GM19351 (cell line): ENCODE measurements around the gene LRP1.

Source experiments
- ATAC-seq: cut with Tn5 transposase; IDR thresholded peaks from one replicate; pipeline ENCODE4 v1.9.1; 2021; ENCODE audit warnings: mild to moderate bottlenecking, moderate library complexity; ENCODE audit not compliant: unreplicated experiment

LRP1 gene

DNA sequence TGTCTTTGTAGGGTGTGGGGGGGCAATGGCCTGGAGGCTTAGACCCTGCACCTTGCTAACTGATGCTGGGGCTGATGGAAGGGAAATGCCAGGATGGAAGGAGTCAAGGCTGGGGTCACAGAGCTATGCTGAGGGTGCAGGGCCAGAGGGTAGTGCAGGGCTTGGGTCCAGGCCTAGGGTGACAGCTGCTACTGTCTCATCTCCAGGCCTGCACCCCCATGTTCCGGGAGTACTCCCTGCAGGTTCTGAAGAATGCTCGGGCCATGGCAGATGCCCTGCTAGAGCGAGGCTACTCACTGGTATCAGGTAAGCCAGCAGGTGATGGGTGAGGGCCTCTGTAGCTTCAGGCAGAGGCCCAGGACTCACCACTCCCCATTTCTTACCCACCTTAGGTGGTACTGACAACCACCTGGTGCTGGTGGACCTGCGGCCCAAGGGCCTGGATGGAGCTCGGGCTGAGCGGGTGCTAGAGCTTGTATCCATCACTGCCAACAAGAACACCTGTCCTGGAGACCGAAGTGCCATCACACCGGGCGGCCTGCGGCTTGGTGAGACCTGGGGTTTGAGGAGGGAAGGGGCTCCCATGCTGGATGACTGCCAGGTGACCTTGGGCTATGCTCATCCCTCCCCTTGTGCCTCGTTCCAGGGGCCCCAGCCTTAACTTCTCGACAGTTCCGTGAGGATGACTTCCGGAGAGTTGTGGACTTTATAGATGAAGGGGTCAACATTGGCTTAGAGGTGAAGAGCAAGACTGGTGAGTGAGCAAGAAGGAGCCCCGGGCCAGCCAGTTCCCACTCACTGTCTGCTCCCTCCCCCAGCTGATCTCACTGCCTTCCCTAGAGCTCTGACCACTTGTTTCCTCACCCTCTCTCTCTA is 105.3 kb downstream of the LRP1 start:
- ATAC-seq, result no peak

DNA sequence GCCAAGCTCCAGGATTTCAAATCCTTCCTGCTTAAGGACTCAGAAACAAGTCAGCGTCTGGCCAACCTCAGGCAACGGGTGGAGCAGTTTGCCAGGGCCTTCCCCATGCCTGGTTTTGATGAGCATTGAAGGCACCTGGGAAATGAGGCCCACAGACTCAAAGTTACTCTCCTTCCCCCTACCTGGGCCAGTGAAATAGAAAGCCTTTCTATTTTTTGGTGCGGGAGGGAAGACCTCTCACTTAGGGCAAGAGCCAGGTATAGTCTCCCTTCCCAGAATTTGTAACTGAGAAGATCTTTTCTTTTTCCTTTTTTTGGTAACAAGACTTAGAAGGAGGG is 105.9 kb downstream of the LRP1 start:
- no peak for ATAC-seq

DNA sequence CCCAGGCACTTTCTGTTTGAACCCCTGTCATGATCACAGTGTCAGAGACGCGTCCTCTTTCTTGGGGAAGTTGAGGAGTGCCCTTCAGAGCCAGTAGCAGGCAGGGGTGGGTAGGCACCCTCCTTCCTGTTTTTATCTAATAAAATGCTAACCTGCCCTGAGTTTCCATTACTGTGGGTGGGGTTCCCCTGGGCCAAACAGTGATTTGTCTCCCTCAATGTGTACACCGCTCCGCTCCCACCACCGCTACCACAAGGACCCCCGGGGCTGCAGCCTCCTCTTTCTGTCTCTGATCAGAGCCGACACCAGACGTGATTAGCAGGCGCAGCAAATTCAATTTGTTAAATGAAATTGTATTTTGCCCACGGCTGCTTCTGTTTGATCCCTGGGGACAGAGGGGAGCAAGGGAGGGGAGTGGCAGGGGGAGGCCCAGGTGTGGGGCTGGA is 106.3 kb downstream of the LRP1 start:
- ATAC-seq, result no peak

DNA sequence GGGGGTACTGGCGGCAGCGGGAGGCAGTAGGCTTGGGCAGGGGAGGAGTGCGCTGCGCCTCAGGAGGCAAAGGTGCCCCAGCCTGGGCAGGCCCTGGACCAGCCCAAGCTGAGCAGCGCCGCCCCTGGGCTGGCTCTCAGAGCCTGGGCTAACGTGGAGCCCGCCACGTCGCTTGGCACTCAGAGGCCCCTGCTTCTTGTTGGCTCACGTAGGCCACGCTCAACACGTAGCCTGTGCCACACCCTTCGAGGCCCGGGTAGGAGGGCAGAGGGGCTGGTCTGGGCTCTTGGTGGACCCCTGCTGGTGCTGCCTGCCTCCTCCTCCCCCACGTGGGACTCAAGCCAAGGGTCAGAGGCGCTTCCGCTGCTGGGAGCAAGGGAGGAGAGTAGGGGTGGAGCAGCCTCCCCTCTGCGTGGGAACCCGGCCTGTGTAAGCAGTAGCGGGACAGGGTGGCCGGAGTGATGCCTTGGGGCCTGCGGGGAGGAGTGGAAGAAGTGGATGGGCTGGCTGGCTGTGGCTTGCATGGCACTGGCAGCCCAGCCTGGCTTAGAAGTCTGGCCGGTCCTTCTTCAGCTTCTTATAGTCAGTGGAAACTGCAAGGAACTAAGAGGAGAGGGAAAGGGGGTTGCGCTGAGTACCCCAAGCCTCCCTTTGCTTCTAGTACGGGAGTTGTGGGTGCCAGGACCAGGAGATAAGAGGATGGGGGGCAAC is 106.9 kb downstream of the LRP1 start:
- no peak for ATAC-seq

DNA sequence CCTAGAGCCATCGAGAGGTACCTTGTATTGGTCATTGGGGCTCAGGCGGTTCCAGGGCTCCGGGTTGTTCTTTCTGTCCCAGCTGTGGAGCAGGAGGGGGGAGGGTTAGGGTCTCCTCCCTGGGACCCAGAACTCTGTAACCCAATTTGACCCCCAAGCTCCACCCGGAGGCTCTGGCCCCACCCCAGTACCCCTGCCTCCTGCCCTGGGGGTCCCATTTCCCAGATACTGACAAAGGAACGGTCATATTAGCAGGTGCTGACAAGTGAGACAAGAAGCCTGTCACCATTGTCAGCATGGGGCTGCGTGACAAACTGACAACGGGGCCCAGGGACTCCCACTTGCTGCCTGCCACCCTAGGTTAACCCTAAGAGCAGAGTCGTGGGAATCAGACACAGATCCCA is 107.4 kb downstream of the LRP1 start:
- no peak for ATAC-seq

DNA sequence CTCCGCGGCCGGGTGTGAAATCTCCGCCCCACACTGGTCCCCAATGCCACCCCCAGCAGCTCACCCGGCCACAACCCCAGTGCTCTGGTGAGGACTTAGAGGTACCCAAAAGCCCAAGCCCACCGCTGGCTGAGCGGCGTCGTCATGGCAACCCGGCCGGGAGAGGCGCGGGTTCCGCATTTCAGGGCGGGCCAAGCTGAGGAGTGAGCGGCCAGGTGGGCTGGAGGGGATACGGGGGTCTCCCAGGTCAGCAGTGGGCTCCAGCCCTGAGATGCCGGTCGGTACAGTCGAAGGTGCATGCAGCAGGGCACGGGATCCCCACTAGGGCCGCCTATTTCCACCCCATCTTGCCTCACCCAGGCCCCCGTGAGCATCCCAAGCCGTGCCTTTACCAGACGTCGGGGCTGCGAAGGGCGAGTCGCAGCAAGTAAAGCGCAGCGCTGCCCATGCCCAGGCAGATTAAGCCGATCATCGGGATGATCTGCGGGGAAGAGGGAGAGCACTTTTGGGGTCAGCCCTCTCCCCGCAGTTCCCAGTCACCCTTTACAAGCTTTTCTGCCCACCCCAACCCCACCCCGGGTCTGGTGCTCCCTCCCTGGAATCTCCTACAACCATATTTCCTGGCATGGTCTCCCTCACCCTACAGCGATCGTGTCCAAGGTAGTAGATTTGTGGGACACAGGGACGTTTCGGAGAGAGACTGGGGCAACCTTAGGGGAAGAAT is 108.1 kb downstream of the LRP1 start:
- no peak for ATAC-seq

DNA sequence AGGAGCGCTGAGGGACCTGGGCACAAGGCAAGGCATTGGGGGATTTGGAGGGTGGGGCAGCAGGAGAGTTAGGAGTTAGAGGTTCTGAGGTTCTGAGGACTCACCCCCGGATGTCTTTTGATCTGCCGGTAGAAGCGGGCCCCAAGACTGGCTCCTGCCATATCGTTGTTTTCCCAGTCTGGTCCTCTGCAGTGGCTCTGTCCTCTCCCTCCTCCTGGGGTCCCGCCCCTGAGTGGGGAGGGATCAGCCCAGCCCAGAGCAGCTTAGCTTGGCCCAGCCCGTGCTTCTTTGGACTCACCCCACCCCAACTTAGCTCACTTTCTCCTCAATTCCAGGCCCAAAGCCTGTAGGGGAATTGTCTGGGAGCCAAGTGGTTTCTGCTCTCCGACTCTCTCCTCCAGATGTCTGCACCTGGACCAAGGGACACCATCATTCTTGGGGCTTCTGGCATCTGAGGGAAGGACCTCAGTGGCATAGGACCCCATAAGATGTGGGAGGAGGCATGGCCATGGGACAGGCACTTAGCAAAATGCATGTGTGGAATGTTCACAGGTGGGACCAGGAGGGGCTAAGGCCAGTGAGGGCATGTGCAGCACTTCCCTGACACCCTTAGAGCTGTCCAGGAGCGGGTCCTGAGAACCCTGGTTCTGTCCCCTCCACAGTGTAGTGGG is 108.8 kb downstream of the LRP1 start:
- no peak for ATAC-seq

DNA sequence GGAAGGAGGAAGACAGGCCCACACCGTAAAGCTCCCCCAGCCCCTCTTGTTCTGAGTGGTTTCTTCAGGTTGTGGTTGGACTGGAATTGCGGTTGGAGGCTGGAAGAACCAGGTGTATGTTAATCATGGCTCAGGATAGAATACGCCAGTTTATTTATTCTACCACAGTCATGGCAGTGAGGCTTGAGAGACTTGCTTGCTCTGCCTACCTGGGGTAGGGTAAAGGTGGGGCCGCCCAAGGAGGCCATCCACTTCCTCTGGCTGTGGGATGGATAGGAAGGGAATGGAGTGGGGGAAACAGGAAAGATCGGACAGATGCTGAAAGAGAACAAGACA is 109.3 kb downstream of the LRP1 start:
- no peak for ATAC-seq

DNA sequence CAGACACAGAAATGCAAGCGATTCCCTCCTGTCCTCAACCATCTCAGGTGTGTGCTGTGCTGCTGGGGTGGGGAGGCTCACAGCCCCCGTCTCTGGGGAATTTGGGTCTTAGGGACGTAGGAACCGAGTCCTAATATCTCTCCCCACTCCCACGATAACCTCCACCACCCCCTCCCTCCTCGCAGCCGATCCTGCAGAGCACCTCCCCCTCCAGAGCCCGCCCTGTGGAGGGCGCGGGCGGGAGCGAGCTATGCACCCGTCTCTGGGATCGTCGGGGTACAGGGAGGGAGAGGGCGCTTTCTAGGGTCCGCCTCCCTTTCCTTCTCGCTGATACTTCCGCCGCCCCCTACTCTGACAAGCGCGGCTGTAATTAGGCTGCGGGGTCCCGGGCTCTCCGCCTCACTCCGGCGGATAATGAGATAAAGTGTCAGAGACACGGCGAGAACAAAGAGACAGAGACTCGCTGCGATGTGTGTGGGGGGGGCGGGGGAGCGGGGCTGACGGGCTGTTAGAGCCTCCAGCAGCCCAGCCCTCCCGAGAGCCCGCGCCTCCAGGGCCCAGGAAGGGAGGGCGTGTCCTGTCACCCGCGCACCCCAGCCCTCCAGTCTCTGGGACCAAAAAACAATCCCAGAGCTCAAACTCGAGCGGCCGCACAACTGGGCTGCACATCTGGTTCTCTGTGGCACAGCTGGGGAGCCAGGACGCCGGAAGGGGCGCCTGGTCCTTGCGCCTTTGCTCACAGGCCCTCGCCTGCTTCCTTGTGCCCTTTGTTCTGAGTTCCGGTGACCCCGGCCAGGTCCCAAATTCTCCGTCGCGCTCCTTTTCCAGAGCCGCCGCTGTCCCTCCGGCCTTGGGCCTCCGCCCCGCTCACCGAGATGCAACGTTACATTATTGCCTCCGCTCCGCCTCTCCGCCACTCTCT is 109.9 kb downstream of the LRP1 start:
- no peak for ATAC-seq

DNA sequence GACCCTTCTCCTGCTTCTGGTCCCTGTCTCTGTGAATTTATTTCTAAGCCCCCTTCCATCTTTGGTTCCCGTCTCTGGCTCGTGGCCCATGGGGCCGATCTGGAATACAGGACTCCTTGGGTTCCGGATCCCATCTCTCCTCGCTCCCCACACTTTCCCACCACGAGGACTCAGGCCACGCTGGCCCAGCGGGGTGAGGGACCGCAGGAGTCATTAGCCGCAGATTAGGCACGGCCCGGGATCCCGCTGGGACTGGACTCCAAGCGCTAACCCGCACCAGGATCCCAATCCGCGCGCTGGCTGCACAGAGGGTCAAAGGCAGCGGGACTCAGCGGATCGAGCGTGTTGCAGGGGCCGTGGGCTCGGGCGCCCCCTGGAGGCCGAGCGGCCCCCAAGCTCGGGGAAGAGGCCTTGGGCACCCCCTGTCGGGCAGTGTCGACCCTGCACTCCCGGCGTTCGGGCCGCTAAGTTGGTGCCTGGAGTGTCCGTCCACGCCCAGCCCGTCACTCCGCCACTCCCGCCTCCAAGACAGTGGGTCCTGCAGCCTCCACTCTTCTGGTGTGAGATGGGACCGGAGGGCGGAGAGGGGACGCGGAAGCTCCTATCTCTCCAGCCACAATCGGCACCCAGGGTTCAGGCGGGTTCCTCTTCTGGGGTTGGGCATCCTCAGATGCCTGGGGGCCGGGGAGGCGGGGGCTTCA is 110.7 kb downstream of the LRP1 start:
- ATAC-seq, result peak; percentile 61

DNA sequence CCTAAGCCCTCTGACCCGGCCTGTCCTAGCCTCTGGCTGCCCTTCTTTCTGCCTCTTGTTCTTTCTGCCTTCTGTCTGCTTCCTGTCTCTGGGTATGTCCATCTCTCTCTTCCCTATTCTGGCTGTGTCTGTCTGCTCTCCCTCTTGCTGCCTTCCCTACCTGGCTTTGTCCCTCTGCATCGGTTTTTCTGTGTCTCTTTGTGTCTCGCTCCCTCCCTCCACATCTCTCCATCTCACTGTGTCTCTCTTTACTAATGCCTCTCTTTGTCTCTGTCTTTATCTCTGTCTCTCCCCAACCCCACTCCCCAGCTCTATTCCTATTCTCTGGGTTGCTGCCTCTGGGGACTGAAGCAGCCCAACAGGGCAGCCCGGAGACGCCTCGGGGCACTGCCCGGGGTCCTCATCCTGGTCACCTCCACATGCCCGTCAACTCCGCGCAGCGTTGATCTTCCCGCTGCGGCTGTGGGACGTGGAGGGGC is 111.3 kb downstream of the LRP1 start:
- ATAC-seq, result no peak

DNA sequence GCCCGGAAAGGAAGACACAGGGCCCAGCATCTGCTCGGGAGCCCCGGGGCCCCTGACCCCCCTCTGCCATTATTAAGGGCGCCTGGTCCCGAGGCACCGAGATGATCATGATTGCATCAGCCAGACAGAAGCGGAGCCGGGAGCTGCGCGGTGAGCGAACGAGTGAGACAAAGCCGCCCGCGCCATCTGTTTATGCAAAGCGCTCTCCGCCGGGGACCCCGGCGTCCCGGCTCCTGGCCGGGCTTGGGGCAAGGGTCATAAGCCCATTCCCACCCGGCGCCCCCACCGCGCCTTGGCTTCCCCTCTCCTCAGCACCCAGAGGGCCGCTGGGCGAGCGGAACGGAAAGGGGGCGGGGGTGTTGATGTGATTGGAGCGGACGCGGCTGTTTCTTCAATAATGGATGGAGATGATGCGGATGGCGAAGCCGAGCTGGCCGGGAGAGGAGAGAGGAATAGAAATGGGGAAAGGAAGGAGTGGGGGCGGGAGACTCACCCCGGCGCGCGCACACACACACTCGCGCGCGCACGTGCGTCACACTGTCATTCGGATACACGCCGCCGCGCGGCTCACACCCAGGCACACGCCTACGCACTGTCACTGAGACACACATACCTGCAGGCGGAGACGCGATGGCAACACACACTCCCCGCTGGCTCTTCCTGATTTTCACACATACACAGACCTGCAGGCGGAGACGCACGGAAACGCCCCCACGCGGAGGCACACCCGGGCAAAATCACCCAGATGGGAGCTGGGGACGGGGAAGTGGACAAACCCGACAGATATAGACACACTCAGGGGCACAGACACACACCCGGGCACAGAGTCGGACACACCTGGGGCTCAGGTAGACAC is 112.0 kb downstream of the LRP1 start:
- peak; percentile 24 for ATAC-seq

DNA sequence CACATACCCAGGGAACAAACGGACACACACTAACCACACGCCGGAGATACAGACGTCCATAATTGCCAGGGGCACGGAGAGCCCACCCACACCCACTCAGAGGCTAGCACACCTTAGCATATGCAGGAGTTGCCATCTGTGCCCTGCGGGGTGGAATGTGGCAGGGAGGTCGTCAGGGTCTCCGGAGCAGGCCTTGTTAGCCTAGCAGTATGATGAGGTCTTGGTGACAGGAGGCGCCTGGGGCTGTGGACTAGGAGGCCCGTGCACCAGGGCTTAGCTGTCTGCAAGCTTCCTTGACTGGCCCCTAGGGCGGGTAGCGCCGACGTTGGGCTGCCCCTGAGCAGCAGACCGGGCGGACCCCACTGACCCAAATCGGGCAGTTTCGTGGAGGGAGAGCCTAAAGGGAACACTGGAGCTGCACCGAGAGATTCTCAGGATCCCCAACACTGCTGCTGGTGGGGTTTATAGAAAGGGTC is 112.7 kb downstream of the LRP1 start:
- no peak for ATAC-seq

DNA sequence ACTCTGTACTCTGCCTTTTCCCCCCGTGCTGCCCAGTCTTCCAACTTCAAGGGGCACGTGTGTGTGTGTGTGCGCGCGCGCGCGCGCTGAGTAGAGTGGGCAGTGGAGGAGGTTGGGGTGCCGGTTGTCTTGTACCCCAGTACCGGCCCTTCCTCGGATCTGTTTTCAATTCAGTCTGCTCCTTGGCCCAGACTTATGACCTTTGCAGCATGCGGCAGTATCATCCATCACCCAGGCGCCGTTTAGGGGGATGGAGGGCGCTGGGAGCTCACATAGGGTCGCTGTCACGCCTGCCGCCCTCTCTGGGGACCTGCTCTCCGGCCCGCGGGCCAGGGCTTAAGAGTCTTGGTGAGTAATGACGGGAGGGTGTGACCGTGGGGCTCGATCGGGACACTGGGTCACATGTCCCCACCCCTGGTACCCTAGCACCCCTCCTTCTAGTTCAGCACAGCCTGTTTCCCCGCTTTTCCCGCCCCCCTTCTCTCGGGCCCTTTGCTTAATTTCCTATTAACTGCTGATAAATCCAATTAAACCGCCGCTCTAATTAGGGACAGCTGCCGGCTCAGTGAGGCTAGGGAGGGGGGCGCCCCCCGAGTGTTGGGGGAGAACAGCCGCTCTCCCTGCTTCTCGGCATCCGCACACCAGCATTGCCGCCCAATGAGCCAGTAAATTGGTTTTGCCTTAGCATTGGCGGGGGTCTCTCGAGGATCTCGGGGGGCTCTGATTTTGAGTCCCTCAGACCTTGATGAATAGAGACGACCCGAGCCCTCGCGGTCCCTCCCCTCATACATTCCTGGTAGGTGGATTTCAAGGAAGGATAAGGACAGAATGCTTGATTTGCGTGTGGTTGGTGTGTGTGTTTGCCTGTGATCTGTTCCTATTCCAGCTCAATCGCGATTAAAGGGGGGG is 113.4 kb downstream of the LRP1 start:
- ATAC-seq, result no peak

DNA sequence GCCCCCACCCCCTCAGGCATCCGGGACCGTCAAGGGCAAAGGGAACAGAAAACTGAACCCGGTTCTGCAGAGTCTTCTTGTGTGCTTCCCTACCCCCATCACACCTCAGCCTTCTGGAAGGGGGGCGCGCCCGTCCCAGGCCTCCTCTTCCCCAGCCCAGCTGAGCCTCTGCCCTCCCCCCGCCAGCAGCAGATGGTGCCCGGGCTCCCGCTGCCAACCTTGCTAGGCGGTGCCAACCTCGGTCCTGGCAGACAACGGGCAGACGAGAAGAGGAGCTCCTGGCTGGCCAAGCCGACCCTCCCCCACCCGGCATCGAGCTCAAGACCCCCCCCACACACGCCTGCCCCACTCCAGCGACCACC is 114.0 kb downstream of the LRP1 start:
- no peak for ATAC-seq

DNA sequence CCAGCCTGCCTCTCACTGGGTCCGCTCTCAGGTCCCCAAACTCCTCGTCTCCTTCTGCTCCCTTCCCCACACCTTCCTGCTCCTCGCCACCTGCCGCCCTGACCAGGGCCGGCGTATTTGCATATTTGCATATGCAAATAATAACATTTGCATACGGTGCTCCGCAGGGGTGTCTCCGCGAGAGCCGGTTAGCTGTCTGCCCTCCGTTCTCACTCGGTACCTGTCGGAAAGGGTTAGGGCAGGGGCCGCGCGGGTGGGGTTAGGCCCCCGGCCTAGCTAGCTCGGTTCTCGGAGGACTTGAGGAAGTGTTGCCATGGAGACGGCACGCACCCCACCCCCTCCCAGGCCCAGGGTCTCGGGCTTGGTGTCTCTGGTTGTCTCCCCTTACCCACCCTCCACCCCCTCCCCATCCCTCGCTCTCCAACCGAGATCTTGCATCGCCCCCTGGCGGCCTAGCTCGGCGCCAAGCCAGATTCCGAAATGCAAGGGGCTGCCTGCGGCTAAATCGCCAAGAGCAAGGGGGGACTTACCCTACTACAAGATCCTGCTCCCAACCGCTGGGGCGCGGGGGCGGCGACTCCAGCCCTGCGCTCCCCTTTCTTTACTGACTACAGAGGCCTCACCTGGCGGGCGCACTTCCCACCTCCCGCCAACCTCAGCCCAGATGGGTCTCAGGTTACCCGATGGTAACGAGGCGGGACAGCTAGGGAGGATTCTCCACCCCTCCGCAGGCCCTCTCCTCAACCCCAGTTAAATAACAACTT is 114.6 kb downstream of the LRP1 start:
- ATAC-seq, result peak; percentile 37
